HG03139 (cell line): ENCODE measurements around the gene HSFY1.
"Not testable (repeated sequence)": the region's sequence is repeated elsewhere in the genome, so short reads cannot be mapped to it uniquely, and the experiment has no call there.

ENCODE experiments used
- ATAC-seq: cut with Tn5 transposase; IDR thresholded peaks from one replicate; pipeline ENCODE4 v1.9.1; 2021; ENCODE audit not compliant: unreplicated experiment

HSFY1 gene, protein sequence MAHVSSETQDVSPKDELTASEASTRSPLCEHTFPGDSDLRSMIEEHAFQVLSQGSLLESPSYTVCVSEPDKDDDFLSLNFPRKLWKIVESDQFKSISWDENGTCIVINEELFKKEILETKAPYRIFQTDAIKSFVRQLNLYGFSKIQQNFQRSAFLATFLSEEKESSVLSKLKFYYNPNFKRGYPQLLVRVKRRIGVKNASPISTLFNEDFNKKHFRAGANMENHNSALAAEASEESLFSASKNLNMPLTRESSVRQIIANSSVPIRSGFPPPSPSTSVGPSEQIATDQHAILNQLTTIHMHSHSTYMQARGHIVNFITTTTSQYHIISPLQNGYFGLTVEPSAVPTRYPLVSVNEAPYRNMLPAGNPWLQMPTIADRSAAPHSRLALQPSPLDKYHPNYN

DNA sequence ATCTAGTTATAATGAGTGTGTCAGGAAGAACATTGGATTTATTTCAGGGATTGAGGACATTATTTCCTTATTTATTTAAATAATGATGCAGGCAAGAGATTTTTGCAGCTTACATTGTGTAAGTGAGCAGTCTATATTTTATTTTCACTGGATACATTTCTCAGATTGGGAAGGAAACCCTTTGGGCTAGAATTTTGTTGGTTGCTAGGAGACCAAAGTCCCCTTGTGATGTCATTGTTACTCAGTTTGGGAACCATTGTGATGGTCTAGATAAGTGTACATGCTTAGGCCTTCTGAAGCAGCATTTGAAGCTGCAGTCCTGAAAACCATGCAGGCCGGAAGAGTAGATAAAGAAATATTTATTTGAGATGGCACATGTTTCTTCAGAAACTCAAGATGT lies at the start of gene HSFY1:
Gene HSFY1, plus strand, starts transcription at position 301 of the 400 bp plus-strand sequence. Its CDS starts 68 bp downstream, at position 369.
- ATAC-seq = not testable (repeated sequence)

DNA sequence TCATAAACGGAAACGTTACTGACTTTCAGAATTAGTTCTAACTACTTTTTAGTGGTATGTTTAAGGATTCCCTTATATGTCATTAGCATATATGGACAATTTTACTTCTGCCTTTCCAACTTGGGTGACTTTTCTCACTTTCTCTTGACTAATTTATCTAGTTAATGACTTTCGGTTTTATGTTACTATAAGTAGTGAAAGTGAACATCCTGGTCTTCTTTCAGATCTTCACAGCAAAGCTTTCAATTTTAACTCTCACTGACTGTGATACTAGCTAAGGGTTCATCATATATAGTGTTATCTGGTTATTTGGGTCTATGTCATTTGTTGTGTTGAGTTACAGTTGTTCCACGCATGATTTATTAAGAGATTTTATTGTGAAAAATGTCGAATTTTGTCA lies 42.3 kb upstream of the HSFY1 start:
- ATAC-seq = not testable (repeated sequence)

DNA sequence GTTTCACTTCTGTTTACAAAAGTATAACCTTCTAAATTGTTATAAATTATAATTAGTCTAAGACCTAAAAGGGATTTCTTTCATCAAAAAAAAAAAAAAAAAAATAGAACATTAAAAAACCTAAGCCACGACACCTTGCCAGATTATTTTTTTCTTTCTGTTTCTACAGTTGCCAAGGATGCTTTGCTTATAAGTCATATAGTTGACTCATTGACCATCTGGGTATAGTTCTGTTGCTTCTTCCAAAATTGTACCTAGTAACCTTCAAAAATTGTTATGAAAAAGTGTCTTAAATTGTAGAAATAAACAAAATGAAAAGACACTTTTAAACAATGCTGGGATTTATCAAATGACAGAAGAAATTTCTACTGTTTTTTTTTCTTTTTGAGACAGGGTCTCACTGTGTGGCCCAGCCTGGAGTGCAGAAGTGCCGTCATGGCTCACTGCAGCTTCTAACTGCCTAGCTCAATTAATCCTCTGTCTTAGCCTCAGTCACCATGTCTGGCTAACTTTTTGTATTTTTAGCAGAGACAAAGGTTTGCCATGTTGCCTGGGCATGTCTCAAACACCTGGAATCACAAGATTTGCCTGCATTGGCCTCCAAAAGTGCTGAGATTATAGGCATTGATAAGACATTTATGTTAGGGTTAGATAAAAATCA lies 15.4 kb upstream of the HSFY1 start:
- not testable (repeated sequence) for ATAC-seq

DNA sequence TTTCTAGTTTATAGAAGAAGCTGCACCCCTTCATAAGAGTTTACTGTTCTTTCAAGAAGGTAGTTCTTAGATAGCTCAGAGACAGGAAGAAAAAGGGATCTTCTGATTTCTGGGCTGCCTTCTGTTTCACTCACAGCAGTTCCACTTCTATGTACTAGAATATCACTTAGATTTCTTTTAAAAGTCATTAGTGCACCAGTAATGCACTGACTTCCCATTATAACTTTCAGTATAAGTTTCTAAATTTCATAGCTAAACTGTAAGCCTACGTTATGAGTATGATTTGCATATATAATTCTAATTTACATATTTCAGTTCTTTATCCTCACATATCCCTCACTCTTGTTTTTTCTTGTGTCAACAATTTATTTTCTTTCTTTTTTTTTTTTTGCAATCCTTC lies 7.6 kb upstream of the HSFY1 start:
- not testable (repeated sequence) for ATAC-seq

DNA sequence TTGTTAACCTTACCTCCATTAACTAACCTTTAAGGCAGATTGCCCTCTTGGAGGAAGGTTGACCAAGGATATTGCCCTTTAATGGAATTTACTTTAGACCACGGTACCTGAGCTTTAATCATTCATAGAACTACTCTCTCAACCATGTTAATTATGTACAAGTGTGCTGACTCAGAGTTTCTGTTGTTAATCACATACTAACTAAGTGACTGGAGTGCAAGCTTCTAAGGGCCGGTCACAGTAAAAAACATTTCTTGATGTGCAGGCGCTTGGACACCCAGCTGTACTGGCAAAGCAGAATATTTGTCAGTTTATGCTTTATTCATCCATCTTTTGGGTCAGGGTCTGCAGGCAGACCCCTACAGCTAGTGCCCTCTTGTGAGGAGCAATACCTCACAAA lies 6.6 kb downstream of the HSFY1 start:
- not testable (repeated sequence) for ATAC-seq

DNA sequence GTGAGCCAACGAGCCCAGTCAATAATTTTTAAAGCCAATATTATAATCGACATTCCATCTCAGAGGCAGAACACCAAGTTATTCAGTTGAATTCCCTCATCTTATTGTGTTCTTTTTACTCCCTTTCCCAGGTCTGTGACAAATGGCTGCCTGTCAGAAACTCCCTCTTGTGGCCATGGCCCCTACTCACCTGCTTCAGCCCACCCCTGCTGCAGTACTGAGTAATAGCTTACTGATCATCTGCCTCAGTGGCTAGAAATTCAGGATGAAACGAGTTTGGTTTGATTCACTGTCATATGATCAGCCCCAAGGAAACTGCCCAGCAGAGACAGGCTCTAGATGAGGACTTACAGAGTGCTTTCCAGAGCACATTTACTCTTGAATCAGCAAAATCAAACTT lies 19.4 kb downstream of the HSFY1 start:
- not testable (repeated sequence) for ATAC-seq
